NCI-H1694 (cell line): ENCODE measurements around the gene FIGNL2.

Source experiments
- DNase-seq: peaks from one replicate; lab custom pipeline; 2025; lab: John Stamatoyannopoulos, UW

Gene FIGNL2

GRCh38 chr12:51855586-51856428 lies 7.3 kb upstream of the FIGNL2 start:
- DNase-seq = no peak

- no peak for DNase-seq
Measured at GRCh38 chr12:51852404-51853137, 4.1 kb upstream of the FIGNL2 start.

GRCh38 chr12:51851413-51852124 lies 3.1 kb upstream of the FIGNL2 start:
- DNase-seq = no peak

- DNase-seq = no peak
Measured at GRCh38 chr12:51850965-51851299, 2.4 kb upstream of the FIGNL2 start.

GRCh38 chr12:51850081-51850964 lies 1.8 kb upstream of the FIGNL2 start:
- DNase-seq = no peak

- DNase-seq = no peak
Measured at GRCh38 chr12:51848841-51849735, 570 bp upstream of the FIGNL2 start.

- no peak for DNase-seq
Measured at GRCh38 chr12:51847643-51848325, 734 bp downstream of the FIGNL2 start.

GRCh38 chr12:51846911-51847642 lies 1.4 kb downstream of the FIGNL2 start:
- DNase-seq = no peak

- no peak for DNase-seq
Measured at GRCh38 chr12:51846271-51846691, 2.2 kb downstream of the FIGNL2 start.

GRCh38 chr12:51845482-51845881 lies 3.0 kb downstream of the FIGNL2 start:
- DNase-seq = no peak

GRCh38 chr12:51844854-51845253 lies 3.7 kb downstream of the FIGNL2 start:
- no peak for DNase-seq

GRCh38 chr12:51841727-51842126 lies 6.8 kb downstream of the FIGNL2 start:
- no peak for DNase-seq

- DNase-seq = no peak
Measured at GRCh38 chr12:51840966-51841365, 7.6 kb downstream of the FIGNL2 start.

- peak; percentile 53 for DNase-seq
Measured at GRCh38 chr12:51839310-51839947, 9.1 kb downstream of the FIGNL2 start.

- no peak for DNase-seq
Measured at GRCh38 chr12:51838762-51839161, 9.8 kb downstream of the FIGNL2 start.

- DNase-seq = no peak
Measured at GRCh38 chr12:51838036-51838435, 10.5 kb downstream of the FIGNL2 start.

- DNase-seq = no peak
Measured at GRCh38 chr12:51837286-51837685, 11.2 kb downstream of the FIGNL2 start.

- DNase-seq = no peak
Measured at GRCh38 chr12:51836827-51837173, 11.7 kb downstream of the FIGNL2 start.
